WTC11 (cell line): ENCODE results near the gene PHTF2. TPM values are rescaled to one million over a fixed set of nuclear protein-coding genes. Genes with fewer than 3 reads are reported as not detected.

Experiments used
- ATAC-seq: fragments of 200-7000 bp; cut with Tn5 transposase; 2 replicates; pipeline ENCODE4 v1.10.0; 2021; ENCODE audit warnings: mild to moderate bottlenecking, moderate library complexity
- CTCF ChIA-PET: fragments of 300-600 bp; sonication (Branson Sonifier 250); formaldehyde crosslinking; loops from one replicate; lab custom pipeline; 2021; ENCODE audit warnings: antibody characterized with exemption; lab: Charles Lee
- POLR2A ChIA-PET: fragments of 350-600 bp; sonication (Branson Sonifier 250); formaldehyde crosslinking; loops from one replicate; lab custom pipeline; 2021; ENCODE audit warnings: antibody characterized with exemption; lab: Charles Lee
- DNase-seq: peaks from one replicate; pipeline ENCODE4 v3.0.0; 2021; ENCODE audit warnings: low spot score
- H3K27ac Mint-ChIP-seq: 2 replicates; pipeline ENCODE4 v1.8.0; 2021; ENCODE audit warnings: mixed read lengths
- H3K27me3 Mint-ChIP-seq: 2 replicates; pipeline ENCODE4 v1.8.0; 2021; ENCODE audit warnings: low read depth, mild to moderate bottlenecking, moderate library complexity, mixed read lengths
- H3K36me3 Mint-ChIP-seq: 2 replicates; pipeline ENCODE4 v1.8.0; 2021; ENCODE audit warnings: mixed read lengths
- H3K4me1 Mint-ChIP-seq: 2 replicates; pipeline ENCODE4 v1.8.0; 2022; ENCODE audit warnings: mixed read lengths
- H3K4me3 Mint-ChIP-seq: 2 replicates; pipeline ENCODE4 v1.8.0; 2021; ENCODE audit warnings: mild to moderate bottlenecking, moderate library complexity, mixed read lengths
- H3K9me3 Mint-ChIP-seq: 2 replicates; pipeline ENCODE4 v1.8.0; 2021; ENCODE audit warnings: mixed read lengths
- ESRRA ChIP-seq: sonication (generic); formaldehyde crosslinking; IDR thresholded peaks from 2 replicates; pipeline ENCODE4 v1.8.1; 2022; ENCODE audit warnings: mild to moderate bottlenecking, missing genetic modification reagents, borderline replicate concordance
- FOXK1 ChIP-seq: sonication (generic); formaldehyde crosslinking; IDR thresholded peaks from 2 replicates; pipeline ENCODE4 v1.8.0; 2022; ENCODE audit warnings: mild to moderate bottlenecking, moderate library complexity, missing genetic modification reagents
- FOXP1 ChIP-seq: sonication (generic); formaldehyde crosslinking; IDR thresholded peaks from 2 replicates; pipeline ENCODE4 v1.8.0; 2022; ENCODE audit warnings: missing genetic modification reagents, mild to moderate bottlenecking, moderate library complexity, borderline replicate concordance
- HMGXB4 ChIP-seq: sonication (generic); formaldehyde crosslinking; IDR thresholded peaks from 2 replicates; pipeline ENCODE4 v1.8.1; 2023; ENCODE audit warnings: mild to moderate bottlenecking, moderate library complexity, missing genetic modification reagents
- IRF2 ChIP-seq: sonication (generic); formaldehyde crosslinking; IDR thresholded peaks from 2 replicates; pipeline ENCODE4 v1.8.0; 2022; ENCODE audit warnings: low read depth, missing genetic modification reagents, borderline replicate concordance
- MAX ChIP-seq: sonication (generic); formaldehyde crosslinking; IDR thresholded peaks from 2 replicates; pipeline ENCODE4 v1.8.0; 2022; ENCODE audit warnings: mild to moderate bottlenecking, missing genetic modification reagents
- MLX ChIP-seq: sonication (generic); formaldehyde crosslinking; IDR thresholded peaks from 2 replicates; pipeline ENCODE4 v1.8.1; 2023; ENCODE audit warnings: mild to moderate bottlenecking, missing genetic modification reagents, moderate library complexity
- MYBL2 ChIP-seq: sonication (generic); formaldehyde crosslinking; IDR thresholded peaks from 2 replicates; pipeline ENCODE4 v1.8.1; 2023; ENCODE audit warnings: mild to moderate bottlenecking, moderate library complexity, missing genetic modification reagents
- NR1H2 ChIP-seq: sonication (generic); formaldehyde crosslinking; IDR thresholded peaks from 2 replicates; pipeline ENCODE4 v1.9.0; 2021; ENCODE audit warnings: mild to moderate bottlenecking, moderate library complexity, missing genetic modification reagents
- OVOL2 ChIP-seq: fragments of 250-450 bp; sonication (Bioruptor Pico); IDR thresholded peaks from 2 replicates; pipeline ENCODE4 v1.9.0; 2021; ENCODE audit warnings: mild to moderate bottlenecking, borderline replicate concordance
- PRDM15 ChIP-seq: sonication (generic); formaldehyde crosslinking; IDR thresholded peaks from 2 replicates; pipeline ENCODE4 v1.8.0; 2022; ENCODE audit warnings: missing genetic modification reagents
- TEAD4 ChIP-seq: sonication (generic); formaldehyde crosslinking; IDR thresholded peaks from 2 replicates; pipeline ENCODE4 v1.8.0; 2022; ENCODE audit warnings: mild to moderate bottlenecking, missing genetic modification reagents
- USF1 ChIP-seq: sonication (generic); formaldehyde crosslinking; IDR thresholded peaks from 2 replicates; pipeline ENCODE4 v1.8.0; 2022; ENCODE audit warnings: mild to moderate bottlenecking, missing genetic modification reagents
- ZMAT4 ChIP-seq: fragments of 250-450 bp; sonication (Bioruptor Pico); IDR thresholded peaks from 2 replicates; pipeline ENCODE4 v1.9.0; 2021; ENCODE audit warnings: mild to moderate bottlenecking
- ZNF232 ChIP-seq: sonication (generic); formaldehyde crosslinking; IDR thresholded peaks from 2 replicates; pipeline ENCODE4 v1.8.0; 2022; ENCODE audit warnings: mild to moderate bottlenecking, missing genetic modification reagents
- ZNF317 ChIP-seq: sonication (generic); formaldehyde crosslinking; IDR thresholded peaks from 2 replicates; pipeline ENCODE4 v1.8.1; 2023; ENCODE audit warnings: low read depth, mild to moderate bottlenecking, moderate library complexity, missing genetic modification reagents, borderline replicate concordance
- ZNF512 ChIP-seq: sonication (generic); formaldehyde crosslinking; IDR thresholded peaks from 2 replicates; pipeline ENCODE4 v1.8.1; 2022; ENCODE audit warnings: missing genetic modification reagents, borderline replicate concordance
- total RNA-seq: library from RNA; stranded (reverse); gene quantifications from 3 replicates; pipeline ENCODE4 v1.2.3, GENCODE V29; 2021

The PHTF2 gene
- total RNA-seq, 1 experiment from 2014 or later = 17.9 TPM

GRCh38 chr7:77930496-77930895, 131.9 kb downstream of the PHTF2 start:
- CTCF ChIA-PET = no interaction called here
- TF ChIP-seq ZMAT4 (CRISPR knock-in tag) (no peak), PRDM15 (no peak), MYBL2 (CRISPR knock-in tag) (no peak), ZNF512 (CRISPR knock-in tag) (no peak), FOXP1 (CRISPR knock-in tag) (no peak)
- Mint-ChIP-seq H3K27ac (no peak overlapping the region), H3K27me3 (no peaks in the 10 kb centered on the region), H3K4me3 (no peak overlapping the region), H3K36me3 (no peaks in the 10 kb centered on the region), H3K9me3 (no peaks in the 10 kb centered on the region), H3K4me1 (peaks cover 13% of the 10 kb centered on the region)
- DNase-seq (no peak), ATAC-seq (no peak)
- POLR2A ChIA-PET = no interaction called here

GRCh38 chr7:77931841-77932240, 133.3 kb downstream of the PHTF2 start:
- no peak overlapping the region for H3K4me3 Mint-ChIP-seq
- TF ChIP-seq PRDM15 (no peak), ESRRA (CRISPR knock-in tag) (no peak), MAX (no peak)
- ChIA-PET CTCF (no interaction called here), POLR2A (no interaction called here)
- ATAC-seq (no peak), DNase-seq (no peak)
- no peaks in the 10 kb centered on the region for H3K9me3 Mint-ChIP-seq
- H3K4me1 Mint-ChIP-seq = peaks cover 14% of the 10 kb centered on the region
- no peaks in the 10 kb centered on the region for H3K27me3 Mint-ChIP-seq
- no peak overlapping the region for H3K27ac Mint-ChIP-seq
- no peaks in the 10 kb centered on the region for H3K36me3 Mint-ChIP-seq

- H3K4me3 Mint-ChIP-seq = no peak overlapping the region
- no peaks in the 10 kb centered on the region for H3K9me3 Mint-ChIP-seq
- peaks cover 14% of the 10 kb centered on the region for H3K4me1 Mint-ChIP-seq
- peak overlapping the region; percentile 75 for H3K27ac Mint-ChIP-seq
- ChIA-PET POLR2A (interaction anchor here (0.6 kb wide), 1 partner anchor 109 kb away, joined by 3 read pairs; no protein-coding TSS in a partner anchor), CTCF (interaction anchor here (0.6 to 0.9 kb wide), 2 partner anchors 87 to 309 kb away, joined by 3 to 4 read pairs; no protein-coding TSS in a partner anchor)
- no peaks in the 10 kb centered on the region for H3K36me3 Mint-ChIP-seq
- ATAC-seq (no peak; the same call in 1 of the 2 replicates), DNase-seq (no peak)
- no peaks in the 10 kb centered on the region for H3K27me3 Mint-ChIP-seq
- no peak for TF ChIP-seq MLX (CRISPR knock-in tag)
- TF ChIP-seq IRF2 (CRISPR knock-in tag) = no peak
- TF ChIP-seq FOXK1 (CRISPR knock-in tag) = no peak
- no peak for TF ChIP-seq HMGXB4 (CRISPR knock-in tag)
- no peak for TF ChIP-seq ZNF317 (CRISPR knock-in tag)
- TF ChIP-seq TEAD4 (CRISPR knock-in tag) = no peak
- no peak for TF ChIP-seq MAX
- no peak for TF ChIP-seq NR1H2
- TF ChIP-seq USF1 = no peak
- no peak for TF ChIP-seq OVOL2
- TF ChIP-seq ZNF232 (CRISPR knock-in tag) = no peak
Measured at GRCh38 chr7:77933394-77933793, 134.8 kb downstream of the PHTF2 start.
